GM12878 (cell line): ENCODE measurements around the gene TNFRSF8. TPM values are rescaled to one million over a fixed set of nuclear protein-coding genes. Genes with fewer than 3 reads are reported as not detected.

ENCODE experiments used
- CEBPB ChIP-seq, 2 experiments: fragments of 150-350 bp in 1 of 2; IDR thresholded peaks; 2 replicates each; pipeline ENCODE4 v1.6.1; 2012 to 2014; ENCODE audit warnings: low read depth in 2 of 2, low read length in 2 of 2, borderline replicate concordance in 1 of 2, inconsistent platforms in 1 of 2
- CHD2 ChIP-seq: IDR thresholded peaks from 2 replicates; pipeline ENCODE4 v1.6.1; 2011; ENCODE audit warnings: low read depth, low read length, improper control_type of control experiment, borderline replicate concordance
- GATAD2B ChIP-seq: fragments of 450-650 bp; conservative IDR thresholded peaks from 2 replicates; pipeline ENCODE4 v1.6.1; 2017; ENCODE audit warnings: low read depth, mild to moderate bottlenecking, moderate library complexity
- JUNB ChIP-seq: IDR thresholded peaks from 2 replicates; pipeline ENCODE4 v1.6.1; 2016; ENCODE audit warnings: antibody characterized with exemption, mild to moderate bottlenecking
- LARP7 ChIP-seq: fragments of 450-650 bp; IDR thresholded peaks from 2 replicates; pipeline ENCODE4 v1.6.1; 2017; ENCODE audit warnings: mild to moderate bottlenecking
- MYC ChIP-seq: IDR thresholded peaks from 2 replicates; pipeline ENCODE4 v1.6.1; 2011; ENCODE audit warnings: mild to moderate bottlenecking, low read length, moderate library complexity, inconsistent platforms; ENCODE audit not compliant: insufficient read depth, insufficient replicate concordance, insufficient read length, severe bottlenecking
- NKRF ChIP-seq: fragments of 450-650 bp; conservative IDR thresholded peaks from 2 replicates; pipeline ENCODE4 v1.6.1; 2017; ENCODE audit warnings: mild to moderate bottlenecking, moderate library complexity
- NRF1 ChIP-seq: conservative IDR thresholded peaks from 2 replicates; pipeline ENCODE4 v1.6.1; 2011; ENCODE audit warnings: mild to moderate bottlenecking, low read depth, low read length, improper control_type of control experiment
- PRDM15 ChIP-seq: fragments of 450-650 bp; formaldehyde crosslinking; IDR thresholded peaks from 2 replicates; pipeline ENCODE4 v1.4.0; 2020; ENCODE audit warnings: mild to moderate bottlenecking, moderate library complexity
- RELA ChIP-seq: fragments of 450-650 bp; IDR thresholded peaks from 2 replicates; pipeline ENCODE4 v1.8.0; 2014; ENCODE audit warnings: borderline replicate concordance; ENCODE audit not compliant: partially characterized antibody
- SIX5 ChIP-seq: IDR thresholded peaks from 2 replicates; pipeline ENCODE4 v1.6.1; 2011; ENCODE audit warnings: mild to moderate bottlenecking, low read depth, low read length, moderate library complexity; ENCODE audit not compliant: severe bottlenecking
- SRF ChIP-seq, 2 experiments: IDR thresholded peaks; 2 replicates each; pipeline ENCODE4 v1.6.1; 2011; ENCODE audit warnings: low read depth in 2 of 2, low read length in 2 of 2, mild to moderate bottlenecking in 1 of 2, moderate library complexity in 1 of 2
- YY1 ChIP-seq: IDR thresholded peaks from 2 replicates; pipeline ENCODE4 v1.6.1; 2011; ENCODE audit warnings: low read depth, mild to moderate bottlenecking, low read length
- ZBED1 ChIP-seq: IDR thresholded peaks from 2 replicates; pipeline ENCODE4 v1.6.1; 2016; ENCODE audit warnings: borderline replicate concordance
- ZNF217 ChIP-seq: fragments of 450-650 bp; IDR thresholded peaks from 2 replicates; pipeline ENCODE4 v1.6.1; 2017; ENCODE audit warnings: antibody characterized with exemption, mild to moderate bottlenecking
- ZNF24 ChIP-seq: fragments of 450-650 bp; IDR thresholded peaks from 2 replicates; pipeline ENCODE4 v1.6.1; 2017; ENCODE audit warnings: antibody characterized with exemption, mild to moderate bottlenecking
- ZNF274 ChIP-seq: IDR thresholded peaks from one replicate; pipeline ENCODE4 v1.8.0; 2011; ENCODE audit not compliant: insufficient read length, insufficient read depth
- ZZZ3 ChIP-seq: IDR thresholded peaks from 2 replicates; pipeline ENCODE4 v1.6.1; 2011; ENCODE audit warnings: low read depth; ENCODE audit not compliant: control insufficient read depth, insufficient read length
- polyA plus RNA-seq, 11 experiments: library from polyadenylated mRNA; depleted of rRNA in 4 of 11; unstranded in 6 of 11; stranded (reverse) in 5 of 11; fragments of >200 nt; fragmentation: Nextera tagmentation in 4 of 11; fragmentation: Illumina TruSeq in 1 of 11; extraction: Ambion mirVana in 4 of 11; extraction: Trizol in 1 of 11; gene quantifications; 1 replicate in 1 of 11; 2 replicates in 10 of 11; pipeline versions ENCODE4 v1.2.1 to v1.2.3, GENCODE V29; 2011 to 2016; ENCODE audit warnings: inconsistent platforms in 2 of 11, missing spikeins in 2 of 11, low read depth in 1 of 11
- total RNA-seq, 4 experiments: library from RNA; depleted of rRNA in 3 of 4; stranded (reverse); fragments of >200 nt in 3 of 4; fragmentation: Illumina TruSeq in 1 of 4; extraction: Trizol in 1 of 4; gene quantifications; 2 replicates each; pipeline versions ENCODE4 v1.2.1 to v1.2.3, GENCODE V29; 2013 to 2021
- TF ChIP-seq, protein P1 (sequence below): fragments of 450-650 bp; IDR thresholded peaks from 2 replicates; pipeline ENCODE4 v1.6.1; 2017; ENCODE audit warnings: mild to moderate bottlenecking, moderate library complexity
- TF ChIP-seq, protein P2 (sequence below): IDR thresholded peaks from 2 replicates; pipeline ENCODE4 v1.6.1; 2012; ENCODE audit warnings: low read depth, low read length, improper control_type of control experiment

Gene TNFRSF8
- total and polyA plus RNA-seq, 10 of the 15 experiments (the other 5 are each of a cell fraction or from before 2014, with no cell fraction given): 9.8 to 114 (median 58.8) TPM

GRCh38 chr1:12059722-12060464 lies 3.2 kb upstream of the TNFRSF8 start (continued):
- TF ChIP-seq CEBPB (IDR thresholded peaks at IDR 0.05; ENCODE audit: borderline replicate concordance in 1 of 2, low read depth in 2 of 2, low read length in 2 of 2) (no peak), ZBED1 (peak; percentile 21; the same call in 1 of the 2 replicates), MYC (no peak), ZNF24 (no peak), SIX5 (no peak), LARP7 (no peak), NRF1 (no peak), ZZZ3 (no peak), SRF (IDR thresholded peaks at IDR 0.05; ENCODE audit: low read depth in 2 of 2, low read length in 2 of 2) (0 out of 4 replicates have a peak, but pooled peaks of 1 of the 2 experiments have one; percentile 2), CHD2 (no peak), PRDM15 (CRISPR knock-in tag) (no peak), JUNB (peak; percentile 85), YY1 (no peak), RELA (no peak), ZNF217 (no peak), NKRF (no peak), ZNF274 (no peak), GATAD2B (peak; percentile 78; the same call in 1 of the 2 replicates)
- TF ChIP-seq, protein P1, sequence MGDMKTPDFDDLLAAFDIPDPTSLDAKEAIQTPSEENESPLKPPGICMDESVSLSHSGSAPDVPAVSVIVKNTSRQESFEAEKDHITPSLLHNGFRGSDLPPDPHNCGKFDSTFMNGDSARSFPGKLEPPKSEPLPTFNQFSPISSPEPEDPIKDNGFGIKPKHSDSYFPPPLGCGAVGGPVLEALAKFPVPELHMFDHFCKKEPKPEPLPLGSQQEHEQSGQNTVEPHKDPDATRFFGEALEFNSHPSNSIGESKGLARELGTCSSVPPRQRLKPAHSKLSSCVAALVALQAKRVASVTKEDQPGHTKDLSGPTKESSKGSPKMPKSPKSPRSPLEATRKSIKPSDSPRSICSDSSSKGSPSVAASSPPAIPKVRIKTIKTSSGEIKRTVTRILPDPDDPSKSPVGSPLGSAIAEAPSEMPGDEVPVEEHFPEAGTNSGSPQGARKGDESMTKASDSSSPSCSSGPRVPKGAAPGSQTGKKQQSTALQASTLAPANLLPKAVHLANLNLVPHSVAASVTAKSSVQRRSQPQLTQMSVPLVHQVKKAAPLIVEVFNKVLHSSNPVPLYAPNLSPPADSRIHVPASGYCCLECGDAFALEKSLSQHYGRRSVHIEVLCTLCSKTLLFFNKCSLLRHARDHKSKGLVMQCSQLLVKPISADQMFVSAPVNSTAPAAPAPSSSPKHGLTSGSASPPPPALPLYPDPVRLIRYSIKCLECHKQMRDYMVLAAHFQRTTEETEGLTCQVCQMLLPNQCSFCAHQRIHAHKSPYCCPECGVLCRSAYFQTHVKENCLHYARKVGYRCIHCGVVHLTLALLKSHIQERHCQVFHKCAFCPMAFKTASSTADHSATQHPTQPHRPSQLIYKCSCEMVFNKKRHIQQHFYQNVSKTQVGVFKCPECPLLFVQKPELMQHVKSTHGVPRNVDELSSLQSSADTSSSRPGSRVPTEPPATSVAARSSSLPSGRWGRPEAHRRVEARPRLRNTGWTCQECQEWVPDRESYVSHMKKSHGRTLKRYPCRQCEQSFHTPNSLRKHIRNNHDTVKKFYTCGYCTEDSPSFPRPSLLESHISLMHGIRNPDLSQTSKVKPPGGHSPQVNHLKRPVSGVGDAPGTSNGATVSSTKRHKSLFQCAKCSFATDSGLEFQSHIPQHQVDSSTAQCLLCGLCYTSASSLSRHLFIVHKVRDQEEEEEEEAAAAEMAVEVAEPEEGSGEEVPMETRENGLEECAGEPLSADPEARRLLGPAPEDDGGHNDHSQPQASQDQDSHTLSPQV: no peak
- TF ChIP-seq, protein P2, sequence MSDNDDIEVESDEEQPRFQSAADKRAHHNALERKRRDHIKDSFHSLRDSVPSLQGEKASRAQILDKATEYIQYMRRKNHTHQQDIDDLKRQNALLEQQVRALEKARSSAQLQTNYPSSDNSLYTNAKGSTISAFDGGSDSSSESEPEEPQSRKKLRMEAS: no peak
